K562 (cell line): ENCODE measurements around the gene PPP1R37. TPM values are rescaled to one million over a fixed set of nuclear protein-coding genes. Genes with fewer than 3 reads are reported as not detected.

Source experiments
- BMI1 ChIP-seq: fragments of 150-350 bp; IDR thresholded peaks from 2 replicates; pipeline ENCODE4 v1.6.1; 2014; ENCODE audit warnings: low read length
- BRD4 ChIP-seq: fragments of 200-600 bp; sonication (generic); IDR thresholded peaks from 2 replicates; pipeline ENCODE4 v1.6.1; 2017; ENCODE audit warnings: inconsistent platforms
- DNMT1 ChIP-seq: fragments of 450-650 bp; IDR thresholded peaks from 2 replicates; pipeline ENCODE4 v1.6.1; 2016; ENCODE audit warnings: antibody characterized with exemption, mild to moderate bottlenecking
- ELF1 ChIP-seq: fragments of 200-800 bp; sonication (Bioruptor generic); IDR thresholded peaks from 2 replicates; pipeline ENCODE4 v1.6.1; 2016; ENCODE audit warnings: missing genetic modification characterization, missing compliant biosample characterization
- ELK1 ChIP-seq: sonication (generic); formaldehyde crosslinking; IDR thresholded peaks from 2 replicates; pipeline ENCODE4 v1.8.1; 2022; ENCODE audit warnings: missing genetic modification reagents
- ESRRA ChIP-seq: fragments of 450-650 bp; IDR thresholded peaks from 2 replicates; pipeline ENCODE4 v1.6.1; 2014; ENCODE audit warnings: low read depth, mild to moderate bottlenecking, moderate library complexity, borderline replicate concordance
- FOXM1 ChIP-seq, 2 experiments: fragments of 450-650 bp in 1 of 2; sonication (generic) in 1 of 2; formaldehyde crosslinking in 1 of 2; IDR thresholded peaks; 2 replicates each; pipeline versions ENCODE4 v1.6.1 to v1.9.0; 2017 to 2022; ENCODE audit warnings: low read depth in 2 of 2, mild to moderate bottlenecking in 2 of 2, missing genetic modification reagents in 1 of 2, moderate library complexity in 1 of 2
- GTF3C2 ChIP-seq: IDR thresholded peaks from 3 replicates; pipeline ENCODE4 v1.6.1; 2011; ENCODE audit warnings: borderline replicate concordance, mild to moderate bottlenecking, moderate library complexity; ENCODE audit not compliant: insufficient read length; ENCODE audit errors: extremely low read depth
- HLTF ChIP-seq: fragments of 450-650 bp; IDR thresholded peaks from 2 replicates; pipeline ENCODE4 v1.6.1; 2016
- JUN ChIP-seq, 2 experiments: sonication (generic) in 1 of 2; formaldehyde crosslinking in 1 of 2; IDR thresholded peaks; 2 replicates each; pipeline versions ENCODE4 v1.6.1 to v1.8.0; 2012 to 2022; ENCODE audit warnings: borderline replicate concordance in 2 of 2, mild to moderate bottlenecking in 2 of 2, improper control_type of control experiment in 1 of 2, low read depth in 1 of 2, low read length in 1 of 2, missing genetic modification reagents in 1 of 2
- KDM4B ChIP-seq, 2 experiments: fragments of 450-650 bp in 1 of 2; sonication (generic) in 1 of 2; IDR thresholded peaks; 2 replicates each; pipeline ENCODE4 v1.6.1; 2016 to 2017; ENCODE audit warnings: borderline replicate concordance in 2 of 2, antibody characterized with exemption in 1 of 2, low read depth in 1 of 2, mild to moderate bottlenecking in 1 of 2
- KLF13 ChIP-seq: fragments of 450-650 bp; IDR thresholded peaks from 2 replicates; pipeline ENCODE4 v1.6.1; 2016; ENCODE audit warnings: missing genetic modification characterization, low read depth, mild to moderate bottlenecking, missing compliant biosample characterization, moderate library complexity, borderline replicate concordance
- MIER1 ChIP-seq: fragments of 450-650 bp; IDR thresholded peaks from 2 replicates; pipeline ENCODE4 v1.6.1; 2016; ENCODE audit warnings: antibody characterized with exemption, mild to moderate bottlenecking, low read depth
- NFRKB ChIP-seq: fragments of 450-650 bp; IDR thresholded peaks from 2 replicates; pipeline ENCODE4 v1.6.1; 2016; ENCODE audit warnings: low read depth
- NFXL1 ChIP-seq: fragments of 450-650 bp; formaldehyde crosslinking; IDR thresholded peaks from 2 replicates; pipeline ENCODE4 v1.4.0; 2021; ENCODE audit warnings: mild to moderate bottlenecking
- SIN3B ChIP-seq: fragments of 450-650 bp; IDR thresholded peaks from 2 replicates; pipeline ENCODE4 v1.6.1; 2017; ENCODE audit warnings: low read depth, mild to moderate bottlenecking, moderate library complexity
- SMARCC2 ChIP-seq: fragments of 450-650 bp; IDR thresholded peaks from 2 replicates; pipeline ENCODE4 v1.6.1; 2017; ENCODE audit warnings: antibody characterized with exemption, moderate library complexity, mild to moderate bottlenecking, low read depth
- TFAP4 ChIP-seq: sonication (generic); formaldehyde crosslinking; IDR thresholded peaks from 2 replicates; pipeline ENCODE4 v1.8.0; 2022; ENCODE audit warnings: missing genetic modification reagents, mild to moderate bottlenecking, moderate library complexity, borderline replicate concordance
- USF1 ChIP-seq: sonication (generic); formaldehyde crosslinking; IDR thresholded peaks from 2 replicates; pipeline ENCODE4 v1.9.0; 2022; ENCODE audit warnings: mild to moderate bottlenecking, missing genetic modification reagents
- XRCC5 ChIP-seq: fragments of 200-400 bp; formaldehyde crosslinking; IDR thresholded peaks from 2 replicates; pipeline ENCODE4 v1.6.1; 2017; ENCODE audit warnings: low read depth, mild to moderate bottlenecking, low read length
- ZKSCAN3 ChIP-seq: fragments of 250-450 bp; sonication (Bioruptor Pico); IDR thresholded peaks from 2 replicates; pipeline ENCODE4 v1.4.0; 2020
- polyA plus RNA-seq, 8 experiments: library from polyadenylated mRNA; depleted of rRNA in 4 of 8; stranded (reverse) in 5 of 8; unstranded in 3 of 8; fragments of >200 nt; fragmentation: Nextera tagmentation in 2 of 8; fragmentation: Illumina TruSeq in 1 of 8; extraction: Ambion mirVana in 2 of 8; extraction: Trizol in 1 of 8; gene quantifications; 2 replicates each; pipeline versions ENCODE4 v1.2.1 to v1.2.3, GENCODE V29; 2011 to 2014; ENCODE audit warnings: inconsistent platforms in 1 of 8, missing spikeins in 1 of 8
- total RNA-seq, 7 experiments: library from RNA; depleted of rRNA in 6 of 7; stranded (reverse); fragments of >200 nt in 6 of 7; fragmentation: Illumina TruSeq in 2 of 7; extraction: Trizol in 2 of 7; gene quantifications; 2 replicates each; pipeline versions ENCODE4 v1.2.1 to v1.2.3, GENCODE V29; 2011 to 2021; ENCODE audit warnings: low replicate concordance in 1 of 7

The PPP1R37 gene
- total and polyA plus RNA-seq, 9 of the 15 experiments (the other 6 are each of a cell fraction or from before 2014, with no cell fraction given) = 0.04 to 20.3 (median 7.3) TPM

- TF ChIP-seq ELK1 (CRISPR knock-in tag) = no peak
- TF ChIP-seq TFAP4 (CRISPR knock-in tag) = peak; percentile 86
- peak; percentile 91 for TF ChIP-seq SIN3B
- TF ChIP-seq ESRRA = no peak
- no peak for TF ChIP-seq SMARCC2
- TF ChIP-seq DNMT1 = peak; percentile 99; the same call in 1 of the 2 replicates
- peak; percentile 78 for TF ChIP-seq ELF1
- no peak for TF ChIP-seq ZKSCAN3 (CRISPR knock-in tag)
- TF ChIP-seq BRD4 = peak; percentile 29; the same call in 1 of the 2 replicates
- no peak for TF ChIP-seq NFXL1 (CRISPR knock-in tag)
- no peak for TF ChIP-seq GTF3C2
- TF ChIP-seq KLF13 (tag) = peak; percentile 89
- TF ChIP-seq USF1 (CRISPR knock-in tag) = 0 out of 2 replicates have a peak, but pooled peaks have one; percentile 31
- peak; percentile 67; the same call in 1 of the 2 replicates for TF ChIP-seq HLTF
- no peak for TF ChIP-seq MIER1
- peak; percentile 27; the same call in 1 of the 2 replicates for TF ChIP-seq BMI1
- TF ChIP-seq JUN (IDR thresholded peaks at IDR 0.05; ENCODE audit: borderline replicate concordance, low read depth, low read length) = no peak; the same call in 1 of the 2 replicates
- peak; percentile 52; the same call in 1 of the 2 replicates for TF ChIP-seq JUN (CRISPR knock-in tag; IDR thresholded peaks at IDR 0.05; ENCODE audit: borderline replicate concordance)
- TF ChIP-seq KDM4B (IDR thresholded peaks at IDR 0.05; ENCODE audit: borderline replicate concordance in 2 of 2, low read depth in 1 of 2) = peak in 1 of 2 experiments; percentile 56; a peak in 1 of 4 replicates
- TF ChIP-seq NFRKB = no peak
- TF ChIP-seq XRCC5 = peak; percentile 75; the same call in 1 of the 2 replicates
- TF ChIP-seq FOXM1 (IDR thresholded peaks at IDR 0.05; ENCODE audit: low read depth) = no peak
- 0 out of 2 replicates have a peak, but pooled peaks have one; percentile 11 for TF ChIP-seq FOXM1 (CRISPR knock-in tag; IDR thresholded peaks at IDR 0.05; ENCODE audit: low read depth)
These were observed at the start of gene PPP1R37 (continued) for GRCh38 chr19:45092747-45093678.
